Myocyte (in vitro differentiated cells): ENCODE results near the gene RPL7A. TPM values are rescaled to one million over a fixed set of nuclear protein-coding genes. Genes with fewer than 3 reads are reported as not detected.
"Not testable (repeated sequence)": the region's sequence is repeated elsewhere in the genome, so short reads cannot be mapped to it uniquely, and the experiment has no call there.

Experiments used
- DNase-seq: peaks from one replicate; pipeline ENCODE4 v3.0.0-alpha.2; 2012; ENCODE audit warnings: low read depth
- total RNA-seq: library from RNA; depleted of rRNA; stranded (reverse); fragments of >200 nt; gene quantifications from 2 replicates; pipeline ENCODE4 v1.2.3, GENCODE V29; 2014

RPL7A gene
- total RNA-seq, 1 donor from 2014 or later: 1,677 TPM

DNA sequence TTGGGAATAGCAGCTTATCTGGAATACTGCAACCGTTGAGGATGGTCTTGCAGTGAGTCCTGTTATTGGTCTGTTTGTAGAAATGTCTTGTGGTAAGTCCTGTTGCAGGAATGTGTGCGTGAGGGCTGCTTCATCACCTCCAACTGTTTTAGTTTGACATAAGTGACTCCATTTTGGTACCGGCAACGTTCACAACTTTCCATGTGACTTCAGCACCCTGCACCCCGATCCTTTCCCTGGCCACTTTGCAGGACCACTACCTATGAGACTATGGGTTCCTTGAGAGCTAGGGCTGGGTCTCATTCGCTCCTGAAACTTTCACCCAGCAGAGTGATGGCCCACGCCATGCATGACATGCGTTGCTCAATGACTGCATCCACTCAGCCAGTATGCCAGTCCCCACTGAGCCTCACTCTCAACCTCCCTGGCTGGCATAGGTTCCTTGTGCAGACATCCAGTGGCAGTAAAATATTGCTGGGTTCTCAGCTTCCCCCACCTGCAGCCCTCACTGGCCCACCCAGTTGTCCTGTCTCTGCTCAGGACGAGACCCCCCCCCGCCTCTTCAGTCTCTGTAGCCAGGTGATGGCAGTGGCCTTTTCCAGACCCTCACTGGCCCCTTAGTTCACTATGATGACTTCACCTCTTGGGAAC is 20.1 kb upstream of the RPL7A start:
- DNase-seq: no peak

DNA sequence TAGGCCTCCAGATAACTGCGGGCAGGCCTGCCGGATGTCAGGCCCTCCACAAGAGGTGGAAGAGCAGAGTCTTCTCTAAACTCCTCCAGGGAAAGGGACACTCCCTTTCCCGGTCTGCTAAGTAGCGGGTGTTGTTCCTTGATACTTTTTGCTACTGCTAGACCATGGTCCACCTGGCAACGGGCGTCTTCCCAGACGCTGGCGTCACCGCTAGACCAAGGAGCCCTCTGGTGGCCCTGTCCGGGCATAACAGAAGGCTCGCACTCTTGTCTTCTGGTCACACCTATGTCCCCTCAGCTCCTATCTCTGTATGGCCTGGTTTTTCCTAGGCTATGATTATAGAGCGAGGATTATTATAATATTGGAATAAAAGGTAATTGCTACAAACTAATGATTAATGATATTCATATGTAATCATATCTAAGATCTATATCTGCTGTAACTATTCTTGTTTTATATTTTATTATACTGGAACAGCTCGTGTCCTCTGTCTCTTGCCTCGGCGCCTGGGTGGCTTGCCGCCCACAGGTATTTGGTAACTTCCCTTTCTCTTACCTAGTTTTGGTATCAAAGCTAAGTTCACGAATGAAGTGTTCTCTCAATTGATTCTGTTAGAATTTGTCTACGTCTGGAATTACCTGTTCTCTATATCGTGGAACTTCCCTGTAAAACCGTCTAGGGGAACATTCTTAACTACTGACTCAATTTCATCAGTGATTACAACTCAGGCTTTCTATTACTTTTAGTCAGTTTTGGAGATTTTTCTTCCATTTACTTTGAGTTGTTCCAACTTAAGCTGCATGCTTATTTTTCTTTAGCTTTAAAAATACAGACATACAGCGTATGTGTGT is 18.5 kb upstream of the RPL7A start:
- not testable (repeated sequence) for DNase-seq

DNA sequence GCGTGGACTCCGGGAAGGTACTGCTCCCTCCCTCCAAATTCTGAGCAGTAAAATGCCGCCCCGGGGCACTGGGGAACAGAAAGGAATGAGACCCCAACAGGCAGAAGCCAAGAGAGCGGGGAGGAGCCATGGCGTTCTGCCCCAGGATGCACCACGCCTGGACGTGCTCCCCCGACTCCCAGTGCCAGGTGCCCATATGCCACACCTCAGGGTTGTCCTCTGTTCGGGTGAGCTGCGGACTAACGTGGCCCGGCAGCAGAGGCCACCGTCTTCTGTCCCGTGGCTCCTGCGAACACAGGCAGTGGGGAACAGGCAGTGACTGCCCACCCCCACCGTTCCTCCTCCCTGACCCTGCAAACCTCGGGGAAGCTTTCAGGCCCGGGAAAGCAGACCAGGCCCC is 16.8 kb upstream of the RPL7A start:
- no peak for DNase-seq

DNA sequence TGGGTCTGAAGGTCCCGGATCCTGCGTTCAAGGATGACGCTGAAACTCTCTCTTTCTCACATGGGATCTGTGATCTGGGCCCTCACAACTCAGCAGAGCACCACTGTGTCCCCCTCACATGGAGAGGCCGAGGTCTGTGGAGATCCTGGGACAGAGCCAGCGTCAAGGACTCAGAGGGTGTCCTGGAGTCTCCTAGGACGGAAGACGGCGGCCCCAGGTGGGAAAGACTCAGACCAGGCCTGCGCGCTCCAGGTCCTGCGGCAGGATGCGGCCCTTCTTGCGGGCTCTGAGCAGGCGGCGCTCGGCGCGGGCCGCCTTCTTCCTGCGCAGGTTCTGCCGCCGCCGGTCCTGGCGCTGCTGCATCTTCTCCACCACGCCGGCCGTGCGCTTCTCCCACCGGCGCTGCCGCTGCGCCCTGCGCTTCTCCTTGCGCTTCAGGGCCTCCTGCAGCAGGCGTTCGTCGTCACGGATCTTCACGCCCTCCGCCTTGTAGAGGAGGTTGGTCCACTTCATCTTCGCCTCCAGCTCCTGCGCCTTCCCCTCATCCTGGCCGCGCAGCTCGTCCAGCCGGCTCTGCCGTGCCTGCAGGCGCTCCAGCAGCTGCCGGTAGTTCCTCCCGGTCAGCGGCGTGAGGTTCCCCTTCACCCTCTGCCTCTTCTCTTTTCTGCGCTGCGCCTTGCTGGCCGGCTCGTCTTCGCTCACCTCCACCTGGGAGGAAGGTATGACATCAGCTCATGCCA is 16.2 kb upstream of the RPL7A start:
- DNase-seq: no peak

DNA sequence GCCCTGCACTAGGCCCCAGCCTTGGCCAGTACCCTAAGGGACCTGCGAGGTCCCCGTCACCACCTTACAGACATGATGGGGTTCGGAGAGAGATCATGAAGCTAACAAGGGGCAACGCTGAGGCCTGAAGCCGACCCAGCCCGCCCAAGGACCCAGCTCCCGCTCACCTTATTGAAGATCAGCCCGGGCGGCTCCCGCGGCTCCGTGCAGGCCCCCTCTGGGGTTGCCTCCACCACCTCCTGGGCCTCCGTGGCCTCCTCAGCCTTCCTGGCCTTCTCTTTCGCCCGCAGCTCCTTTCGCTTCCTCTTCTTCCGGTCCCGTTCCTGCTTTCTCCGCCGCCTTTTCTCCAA is 15.7 kb upstream of the RPL7A start:
- no peak for DNase-seq

DNA sequence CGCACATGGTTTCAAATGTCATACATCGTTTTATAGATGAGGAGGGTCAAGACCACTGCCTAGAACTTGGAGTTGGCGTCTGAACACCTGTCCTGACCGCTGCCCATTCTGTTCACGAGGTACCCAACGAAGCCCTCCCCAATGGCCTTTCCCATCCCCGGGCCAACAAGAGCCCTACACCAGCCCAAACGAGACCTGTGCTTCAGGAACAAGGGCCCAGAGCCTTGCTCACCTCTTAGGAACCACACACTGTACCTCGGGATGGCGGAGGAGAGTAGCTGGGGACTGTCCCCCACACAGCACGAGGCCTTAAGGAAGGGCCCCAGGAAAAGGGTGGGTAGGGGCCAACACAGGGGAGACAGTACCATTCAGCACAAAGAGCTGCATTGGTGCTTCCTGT is 15.0 kb upstream of the RPL7A start:
- no peak for DNase-seq

DNA sequence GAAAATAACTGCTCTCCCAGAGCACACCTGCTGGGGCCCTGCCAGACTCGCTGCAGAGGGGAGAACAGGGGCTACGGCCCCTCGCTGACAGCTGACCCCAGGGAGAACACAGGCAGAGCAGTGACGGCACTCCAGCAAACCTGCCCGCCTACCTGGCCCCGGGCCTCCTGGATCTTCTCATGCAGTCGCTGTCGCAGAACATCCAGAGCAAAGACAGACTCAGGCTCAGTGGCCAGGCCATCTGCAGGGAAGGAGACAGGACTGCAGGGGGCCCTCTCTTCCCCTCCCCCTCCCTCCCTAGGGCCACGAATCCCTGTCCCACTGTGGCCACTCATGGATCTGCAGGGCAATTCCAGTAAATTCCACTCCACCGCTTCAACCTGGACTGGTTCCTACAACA is 14.5 kb upstream of the RPL7A start:
- no peak for DNase-seq

DNA sequence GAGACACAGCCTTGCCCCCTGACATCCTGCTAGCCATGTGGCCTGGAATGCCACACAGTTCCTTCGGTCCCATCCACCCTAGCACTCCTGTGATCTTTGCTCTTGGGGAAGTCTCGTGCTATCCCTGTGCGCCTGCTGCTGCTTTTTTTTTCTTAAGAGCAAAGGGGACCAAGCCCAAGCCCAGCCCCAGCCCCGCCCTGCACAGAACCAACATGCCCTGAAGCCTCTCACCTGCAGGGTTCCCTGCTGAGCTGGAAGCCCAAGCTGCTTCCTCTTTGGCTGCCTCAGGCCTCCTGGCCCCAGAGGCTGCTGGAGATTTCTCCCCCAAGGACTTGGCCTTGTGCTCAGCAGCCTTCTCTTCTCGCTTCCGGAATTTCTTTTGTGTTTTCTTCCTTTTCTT is 13.9 kb upstream of the RPL7A start:
- DNase-seq: no peak

DNA sequence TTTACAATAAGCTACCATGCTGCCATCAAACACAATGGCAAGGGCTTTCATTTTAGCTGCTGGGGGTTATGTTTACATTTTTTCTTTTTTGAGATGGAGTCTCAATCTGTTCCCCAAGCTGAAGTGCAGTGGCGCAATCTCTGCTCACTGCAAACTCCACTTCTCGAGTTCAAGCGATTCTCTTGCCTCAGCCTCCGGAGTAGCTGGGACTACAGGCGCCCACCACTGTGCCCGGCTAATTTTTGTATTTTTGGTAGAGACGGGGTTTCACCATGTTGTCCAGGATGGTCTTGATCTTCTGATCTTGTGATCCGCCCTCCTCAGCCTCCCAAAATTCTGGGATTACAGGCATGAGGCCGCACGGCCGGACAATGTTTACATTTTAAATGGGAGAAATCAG is 13.1 kb upstream of the RPL7A start:
- not testable (repeated sequence) for DNase-seq

DNA sequence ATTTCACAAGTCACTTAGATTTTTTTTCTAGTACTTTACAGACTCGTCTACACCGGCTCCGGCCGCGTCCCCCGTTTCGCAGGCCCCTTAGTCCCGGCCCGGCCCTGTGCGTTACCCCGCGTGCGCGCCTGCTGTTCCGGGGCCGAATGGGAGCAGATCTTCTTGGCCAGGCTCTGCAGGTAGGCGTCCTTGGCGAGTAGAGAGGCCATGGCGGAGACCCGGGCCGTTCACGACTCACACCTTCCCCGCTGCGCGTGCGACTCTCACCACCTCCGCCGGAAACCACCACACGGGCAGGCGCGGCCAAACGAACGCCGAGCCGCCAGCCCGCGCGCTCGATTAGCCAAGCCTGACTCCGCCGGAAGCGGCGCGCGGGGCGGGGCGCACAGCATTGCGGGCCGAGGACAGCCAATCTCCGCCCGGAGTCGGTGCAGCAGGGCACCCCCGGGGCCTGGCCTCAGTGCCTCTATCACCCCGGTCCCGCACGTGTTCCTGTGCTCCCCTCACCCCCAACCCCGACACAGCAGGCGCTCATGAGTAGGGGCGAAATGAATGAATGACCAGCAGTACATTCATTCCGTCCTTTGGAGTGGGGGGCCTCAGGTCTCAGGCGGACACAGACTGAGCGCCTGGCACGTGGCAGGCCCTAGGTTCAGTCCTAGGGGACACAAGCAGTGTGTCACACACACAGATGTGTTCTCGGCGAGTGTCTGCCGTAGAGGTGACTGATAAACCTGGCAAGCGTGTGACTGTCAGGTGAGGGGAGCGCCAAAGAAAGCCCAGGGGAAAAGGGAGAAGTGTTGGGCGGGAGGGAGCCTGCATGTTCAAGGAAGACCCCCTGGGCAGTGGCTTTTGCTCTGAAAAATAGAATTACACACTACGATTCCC is 11.8 kb upstream of the RPL7A start, which contains the start of gene SURF6:
Gene SURF6, minus strand, starts transcription at position 265 of the 888 bp plus-strand sequence. Its CDS starts 56 bp downstream, at position 209.
- peak; percentile 93 for DNase-seq

DNA sequence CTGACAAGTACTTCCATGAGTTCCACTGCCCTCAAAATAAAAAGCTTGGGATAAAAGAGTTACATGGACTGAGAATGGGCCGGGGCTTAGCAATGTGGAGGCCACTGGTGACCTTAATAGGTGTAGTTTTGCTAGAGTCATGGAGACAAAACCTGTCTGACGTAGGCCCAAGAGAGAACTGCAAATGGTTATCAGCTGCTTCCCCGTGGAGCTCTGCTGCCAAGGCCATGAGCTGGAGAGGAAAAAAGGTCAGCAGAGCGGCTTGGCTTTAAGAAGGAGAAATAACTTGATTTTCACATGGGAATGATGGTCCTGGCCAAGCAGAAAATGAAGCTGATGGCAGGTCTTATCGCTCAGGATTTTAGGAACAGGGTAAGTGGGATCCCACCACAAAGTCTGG is 8.4 kb upstream of the RPL7A start:
- no peak for DNase-seq

DNA sequence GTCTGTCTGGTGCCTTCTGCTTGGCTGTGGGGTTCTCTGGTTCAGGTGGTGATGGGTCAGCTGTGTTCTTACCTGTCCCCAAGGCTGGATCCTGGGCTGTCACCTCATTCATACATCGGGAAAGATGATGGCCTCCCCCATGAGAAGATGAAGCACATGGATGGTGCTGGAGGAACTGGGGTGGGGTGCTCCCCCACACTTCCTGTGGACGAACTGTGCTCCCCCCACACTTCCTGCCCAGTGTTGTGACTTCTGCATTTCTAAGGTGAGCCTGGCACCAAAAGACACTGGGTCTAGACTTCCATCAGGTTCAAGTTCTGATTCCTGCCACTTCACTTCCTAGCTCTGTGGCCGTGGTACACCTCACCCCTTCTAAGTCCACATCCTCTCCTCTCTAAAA is 7.8 kb upstream of the RPL7A start:
- no peak for DNase-seq

DNA sequence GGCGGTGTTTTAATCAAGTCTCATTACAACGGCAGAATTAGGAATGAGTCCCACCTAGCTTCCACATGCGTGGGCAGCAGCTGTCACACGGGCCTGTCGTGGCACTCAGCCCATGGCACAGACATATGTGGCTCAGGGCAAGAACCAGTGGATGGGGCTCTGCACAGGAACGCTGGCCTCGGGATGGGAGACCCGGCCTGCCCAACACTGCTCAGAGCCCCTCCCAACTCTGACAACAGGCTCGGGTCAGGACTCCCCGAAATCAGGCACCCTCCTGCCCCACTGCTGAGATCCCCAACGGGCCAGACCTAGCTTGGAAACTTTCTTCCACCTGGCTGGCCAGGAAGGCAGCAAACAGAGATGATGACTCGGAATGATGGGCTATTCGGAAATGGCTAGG is 7.1 kb upstream of the RPL7A start:
- no peak for DNase-seq

DNA sequence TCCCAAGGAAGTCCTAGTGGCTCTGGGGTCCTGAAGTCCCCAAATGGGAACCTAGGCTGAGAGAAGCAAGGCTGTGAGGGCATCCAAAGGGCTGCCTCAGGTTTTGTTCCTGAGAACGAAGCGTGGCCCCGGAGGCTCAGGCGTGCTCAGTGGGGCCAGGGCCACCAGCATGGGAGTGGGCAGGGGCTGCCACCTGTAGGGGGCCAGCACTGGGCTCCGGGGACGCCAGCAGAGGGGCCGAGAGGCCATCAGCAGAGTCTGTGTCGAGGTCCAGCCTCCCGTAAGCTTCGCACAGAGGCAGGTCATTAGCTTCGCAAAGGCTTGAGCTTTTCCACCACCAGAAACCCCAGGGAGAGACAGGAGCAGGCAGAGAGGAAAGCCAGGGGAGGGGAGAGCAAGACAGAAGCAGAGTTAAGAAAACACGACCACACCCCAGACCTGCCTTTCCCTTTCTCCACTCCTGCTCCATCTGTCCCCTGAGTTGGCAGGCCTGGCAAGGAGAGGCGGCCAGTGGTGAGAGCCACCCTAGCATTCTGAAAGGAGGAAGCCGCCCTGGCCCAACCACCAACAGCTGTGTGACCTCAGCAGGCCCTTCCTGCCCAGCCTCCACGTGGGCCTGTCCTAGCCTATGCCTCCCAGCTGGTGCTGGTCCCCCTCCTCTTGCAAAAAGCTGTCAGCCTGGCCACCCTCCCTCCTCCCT is 6.5 kb upstream of the RPL7A start:
- DNase-seq: peak; percentile 96

DNA sequence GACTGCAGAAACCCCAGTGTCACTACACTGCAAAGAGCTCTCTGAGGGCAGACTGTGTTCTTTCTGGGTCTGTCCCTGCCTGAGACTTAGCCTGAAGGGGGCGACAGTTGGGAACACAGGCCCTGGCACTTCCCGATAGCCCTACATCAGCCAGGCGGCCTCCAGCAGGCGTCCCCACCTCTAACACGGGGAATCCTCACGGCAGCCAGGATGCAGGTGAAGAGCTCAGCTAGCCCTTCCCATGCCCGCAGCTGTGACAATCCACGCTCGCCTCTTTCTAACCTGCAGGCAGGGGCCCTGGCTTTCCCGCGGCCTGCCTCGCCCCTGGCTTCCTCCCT is 6.0 kb upstream of the RPL7A start:
- DNase-seq: no peak

DNA sequence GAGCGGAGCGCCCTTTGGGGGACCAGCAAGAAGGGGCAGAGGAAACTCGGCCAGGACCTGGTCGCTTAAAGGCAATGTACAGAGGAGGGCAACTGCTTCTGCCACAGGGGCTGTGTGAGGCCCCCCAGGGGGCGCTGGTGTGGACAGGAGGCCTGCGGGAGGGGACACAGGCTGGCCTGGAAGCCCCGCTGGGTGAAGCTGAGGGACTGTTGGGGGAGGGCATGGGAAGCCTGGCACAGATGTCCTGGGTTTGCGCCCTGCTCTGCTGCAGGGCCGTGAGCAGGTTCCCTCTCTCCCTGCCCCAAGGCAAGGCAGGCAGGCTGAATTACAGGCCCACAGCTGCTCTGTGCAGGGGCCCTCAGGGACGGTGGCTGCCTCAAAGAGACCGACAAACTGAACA is 5.4 kb upstream of the RPL7A start:
- peak; percentile 71 for DNase-seq

DNA sequence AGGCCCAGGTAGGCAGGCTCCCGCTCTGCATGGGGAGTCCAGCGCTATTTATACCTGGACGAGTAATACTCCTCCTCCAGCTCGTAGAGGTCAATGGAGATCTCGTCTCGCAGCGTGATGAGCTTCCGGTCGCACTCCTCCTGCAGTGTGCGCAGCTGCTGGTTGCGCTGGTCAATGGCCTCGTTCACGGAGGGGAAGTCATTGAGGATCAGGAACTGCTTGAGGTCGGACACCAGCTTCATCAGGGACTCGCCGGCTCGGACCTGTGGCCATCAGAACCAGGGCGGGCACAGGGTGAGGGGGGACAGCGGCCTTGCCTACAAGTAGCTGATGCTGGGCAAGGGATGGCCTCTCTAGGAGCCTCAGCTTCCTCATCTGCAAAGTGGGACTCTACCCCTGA is 3.9 kb upstream of the RPL7A start:
- no peak for DNase-seq

DNA sequence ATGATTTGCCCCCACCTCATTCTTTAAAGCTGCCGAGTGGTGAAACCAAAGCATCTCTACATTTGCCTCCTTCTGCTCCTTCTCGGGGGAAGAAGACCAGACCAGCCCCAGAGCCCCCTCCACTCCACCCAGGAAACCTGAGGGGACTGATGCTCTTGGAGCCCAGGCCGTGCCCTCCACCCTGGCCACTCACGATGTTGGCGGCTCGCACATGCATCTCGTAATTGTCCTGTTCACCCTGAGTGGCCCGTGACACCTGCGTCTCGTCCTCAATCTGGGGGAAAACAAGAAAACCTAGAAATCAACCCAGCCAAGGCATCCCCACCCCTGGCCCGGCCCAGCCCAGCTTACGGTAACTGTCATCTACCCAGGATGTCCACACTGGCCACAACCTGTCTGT is 3.0 kb upstream of the RPL7A start:
- no peak for DNase-seq

DNA sequence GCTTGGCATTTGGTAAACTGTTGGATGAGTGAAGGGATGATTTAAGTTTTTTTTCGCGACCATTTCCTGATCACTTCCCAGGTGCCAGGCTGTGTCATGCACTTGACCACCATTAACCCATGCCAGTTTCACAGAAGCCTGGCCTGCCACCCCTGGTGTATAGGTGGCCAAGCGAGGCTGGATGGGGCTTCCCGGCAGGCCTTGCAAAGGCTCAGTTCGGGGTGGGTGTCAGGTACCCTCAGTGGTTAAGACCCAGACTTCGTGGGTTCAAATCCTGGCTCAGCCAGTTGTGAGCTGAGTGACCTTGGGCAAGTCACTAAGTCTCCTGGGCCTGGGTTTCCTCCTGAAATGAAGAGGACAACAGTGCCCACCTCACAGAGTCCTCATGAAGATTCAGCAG is 2.4 kb upstream of the RPL7A start:
- no peak for DNase-seq

DNA sequence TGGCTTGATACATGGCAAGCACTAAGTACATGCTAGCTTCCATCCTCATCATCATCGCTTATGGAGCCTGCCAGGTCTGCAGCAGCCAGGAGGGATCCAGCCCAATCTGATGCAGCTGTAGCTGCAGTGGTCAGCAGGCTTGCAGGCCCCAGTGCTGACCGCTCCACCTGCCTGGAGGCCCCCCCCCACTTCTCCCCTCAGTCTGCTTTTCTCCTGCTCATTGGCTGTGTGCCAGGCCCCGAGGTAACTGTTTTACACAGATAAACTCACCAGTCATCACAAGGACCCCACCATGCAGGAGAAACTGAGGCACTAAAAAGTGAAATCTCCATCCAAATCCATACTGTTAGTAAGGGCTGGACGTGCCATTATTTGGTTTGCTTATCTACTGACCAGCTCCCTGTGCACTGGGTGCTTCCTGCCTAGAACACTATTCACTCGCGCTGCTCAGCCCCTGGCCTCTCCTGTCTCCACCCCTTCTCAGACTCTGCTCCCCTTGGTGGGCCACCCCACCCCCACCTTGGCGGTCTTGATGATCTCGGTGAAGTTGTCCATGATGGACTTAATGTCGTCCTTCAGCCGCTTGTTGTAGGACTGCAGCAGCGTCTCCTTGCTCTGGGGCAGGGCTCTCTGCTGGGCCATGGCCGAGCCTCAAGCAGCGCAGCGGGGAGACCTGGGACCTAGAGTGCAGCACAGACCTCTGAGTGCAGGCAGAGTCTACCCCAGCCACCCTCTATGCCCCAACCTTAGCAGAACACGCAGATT is 1.8 kb upstream of the RPL7A start:
- no peak for DNase-seq
